NCI-H187 treated with DMSO at 0.1 percent for 48 hours (cell line): Measurements from ENCODE around the gene GSTM4.
"Not testable (repeated sequence)": the region's sequence is repeated elsewhere in the genome, so short reads cannot be mapped to it uniquely, and the experiment has no call there.

Source experiments
- DNase-seq: peaks from one replicate; lab custom pipeline; 2025; lab: John Stamatoyannopoulos, UW

Gene GSTM4

GRCh38 chr1:109704173-109704572, 48.3 kb downstream of the GSTM4 start:
- DNase-seq: no peak

- no peak for DNase-seq
Observed at GRCh38 chr1:109705411-109705810, 49.5 kb downstream of the GSTM4 start.

GRCh38 chr1:109708949-109709348, 53.0 kb downstream of the GSTM4 start:
- DNase-seq: not testable (repeated sequence)

- DNase-seq: not testable (repeated sequence)
Observed at GRCh38 chr1:109709822-109710221, 53.9 kb downstream of the GSTM4 start.
